GM12864 (cell line): ENCODE results near the gene EMX1.
A peak's percentile ranks its signal among the peaks of the same experiment; 100 is the strongest.

Experiments used
- DNase-seq: peaks from one replicate; pipeline ENCODE4 v3.0.0-alpha.2; 2011; ENCODE audit warnings: low read depth
- H3K4me3 ChIP-seq: 2 replicates; pipeline ENCODE4 v1.5.1; 2011; ENCODE audit warnings: mild to moderate bottlenecking, low read depth, low read length, control low read depth
- CTCF ChIP-seq: IDR thresholded peaks from 2 replicates; pipeline ENCODE4 v1.5.1; 2011; ENCODE audit warnings: low read depth, mild to moderate bottlenecking, moderate library complexity, low read length, control low read depth, inconsistent platforms; ENCODE audit errors: missing control alignments

The EMX1 gene

DNA sequence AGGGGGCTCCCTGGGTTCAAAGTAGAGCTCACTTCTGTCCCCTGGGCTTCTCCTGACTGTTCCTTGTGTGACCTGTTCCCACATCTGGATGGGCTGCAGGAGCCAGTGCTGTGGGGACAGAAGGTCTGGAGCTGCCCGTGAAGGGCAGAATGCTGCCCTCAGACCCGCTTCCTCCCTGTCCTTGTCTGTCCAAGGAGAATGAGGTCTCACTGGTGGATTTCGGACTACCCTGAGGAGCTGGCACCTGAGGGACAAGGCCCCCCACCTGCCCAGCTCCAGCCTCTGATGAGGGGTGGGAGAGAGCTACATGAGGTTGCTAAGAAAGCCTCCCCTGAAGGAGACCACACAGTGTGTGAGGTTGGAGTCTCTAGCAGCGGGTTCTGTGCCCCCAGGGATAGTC lies 15.5 kb downstream of the EMX1 start:
- TF ChIP-seq CTCF: no peak
- H3K4me3 ChIP-seq: no peak overlapping the region
- no peak for DNase-seq

- H3K4me3 ChIP-seq: no peak overlapping the region
- no peak for TF ChIP-seq CTCF
- no peak for DNase-seq
These were observed 15.9 kb downstream of the EMX1 start for GRCh38 chr2:72933207-72933606.

DNA sequence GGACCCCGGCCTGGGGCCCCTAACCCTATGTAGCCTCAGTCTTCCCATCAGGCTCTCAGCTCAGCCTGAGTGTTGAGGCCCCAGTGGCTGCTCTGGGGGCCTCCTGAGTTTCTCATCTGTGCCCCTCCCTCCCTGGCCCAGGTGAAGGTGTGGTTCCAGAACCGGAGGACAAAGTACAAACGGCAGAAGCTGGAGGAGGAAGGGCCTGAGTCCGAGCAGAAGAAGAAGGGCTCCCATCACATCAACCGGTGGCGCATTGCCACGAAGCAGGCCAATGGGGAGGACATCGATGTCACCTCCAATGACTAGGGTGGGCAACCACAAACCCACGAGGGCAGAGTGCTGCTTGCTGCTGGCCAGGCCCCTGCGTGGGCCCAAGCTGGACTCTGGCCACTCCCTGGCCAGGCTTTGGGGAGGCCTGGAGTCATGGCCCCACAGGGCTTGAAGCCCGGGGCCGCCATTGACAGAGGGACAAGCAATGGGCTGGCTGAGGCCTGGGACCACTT lies 16.4 kb downstream of the EMX1 start:
- no peak for TF ChIP-seq CTCF
- no peak overlapping the region for H3K4me3 ChIP-seq
- DNase-seq: no peak

DNA sequence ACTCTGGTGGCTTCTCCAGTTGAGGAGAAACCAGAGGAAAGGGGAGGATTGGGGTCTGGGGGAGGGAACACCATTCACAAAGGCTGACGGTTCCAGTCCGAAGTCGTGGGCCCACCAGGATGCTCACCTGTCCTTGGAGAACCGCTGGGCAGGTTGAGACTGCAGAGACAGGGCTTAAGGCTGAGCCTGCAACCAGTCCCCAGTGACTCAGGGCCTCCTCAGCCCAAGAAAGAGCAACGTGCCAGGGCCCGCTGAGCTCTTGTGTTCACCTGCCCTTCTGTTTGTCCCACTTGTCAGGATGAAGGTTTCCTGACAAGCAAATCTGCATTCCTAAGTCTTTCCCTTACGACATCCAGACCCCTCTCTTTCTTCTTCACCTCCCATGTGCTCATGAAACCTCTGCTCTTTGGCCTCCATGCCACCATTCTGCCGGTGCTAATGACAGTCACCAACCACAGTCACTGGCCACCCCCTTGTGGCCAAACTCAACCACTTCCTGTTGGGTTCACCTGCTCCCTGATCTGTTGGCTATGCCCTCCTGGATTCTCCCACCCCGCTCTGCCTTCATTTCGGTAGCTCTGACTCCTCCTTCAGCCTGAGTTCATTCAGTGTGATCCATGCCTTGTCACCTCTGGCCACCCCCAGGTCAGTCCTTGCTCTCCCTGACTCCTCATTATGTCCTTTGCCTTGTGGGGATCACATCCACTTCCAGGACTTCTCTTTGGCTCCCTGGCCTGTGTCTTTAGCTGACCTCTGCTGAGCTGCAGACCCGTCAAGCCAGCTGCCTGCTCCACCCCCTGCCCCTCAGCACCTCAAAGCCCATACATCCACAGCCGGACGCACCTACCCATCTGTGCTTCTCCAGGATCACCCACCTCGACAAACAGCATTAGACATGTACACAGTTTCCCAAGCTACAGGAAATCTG lies 17.6 kb downstream of the EMX1 start:
- TF ChIP-seq CTCF: peak; percentile 46
- no peak for DNase-seq
- H3K4me3 ChIP-seq: no peak overlapping the region

GRCh38 chr2:72935611-72935957 lies 18.3 kb downstream of the EMX1 start:
- no peak overlapping the region for H3K4me3 ChIP-seq
- DNase-seq: no peak
- TF ChIP-seq CTCF: no peak

DNA sequence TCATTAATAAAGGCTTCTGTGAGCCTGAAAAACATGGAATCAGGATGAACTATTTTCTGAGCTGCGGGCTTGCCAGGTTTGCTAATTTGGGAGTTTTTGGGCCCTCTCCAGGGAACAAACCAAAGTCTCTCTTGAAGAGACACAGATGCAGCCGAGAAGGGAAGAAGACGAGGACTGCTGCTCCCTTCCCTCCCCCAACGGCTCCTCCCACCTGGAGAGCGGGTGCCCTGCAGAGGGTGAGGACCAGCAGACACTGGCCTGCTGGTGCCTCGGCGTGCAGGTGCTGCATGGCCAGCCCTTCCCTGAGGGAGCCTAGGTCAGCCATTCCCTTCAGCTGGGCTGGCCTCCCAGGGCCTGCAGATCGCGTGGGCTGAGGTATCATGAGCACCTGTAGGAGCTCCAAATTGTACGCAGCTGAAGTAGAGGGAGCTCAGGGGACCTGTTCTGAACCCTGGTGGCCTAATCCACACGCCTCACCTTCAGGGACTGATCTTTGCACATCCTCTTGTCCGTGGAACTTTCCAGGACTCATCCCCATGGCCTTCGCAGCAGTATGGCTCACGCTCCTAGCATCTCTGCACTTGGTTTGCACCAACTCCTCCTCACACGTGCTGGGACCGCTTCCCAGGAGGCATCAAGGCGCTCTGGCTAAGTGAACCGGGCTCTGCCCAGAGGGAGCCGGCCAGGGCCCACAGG lies 19.5 kb downstream of the EMX1 start:
- TF ChIP-seq CTCF: no peak
- H3K4me3 ChIP-seq: no peak overlapping the region
- DNase-seq: no peak
